Kidney epithelial cell (primary cell): ENCODE results near the gene PANX2. TPM values are rescaled to one million over a fixed set of nuclear protein-coding genes. Genes with fewer than 3 reads are reported as not detected.

Experiments
- DNase-seq: peaks from one replicate; pipeline ENCODE4 v3.0.0-alpha.2; 2010; ENCODE audit warnings: low read depth
- H3K27me3 ChIP-seq: 2 replicates; pipeline ENCODE4 v1.6.0; 2011; ENCODE audit warnings: low read length; ENCODE audit not compliant: control insufficient read depth, insufficient read depth
- H3K36me3 ChIP-seq: 2 replicates; pipeline ENCODE4 v1.5.1; 2011; ENCODE audit warnings: low read length; ENCODE audit not compliant: control insufficient read depth, insufficient read depth
- H3K4me3 ChIP-seq: 2 replicates; pipeline ENCODE4 v1.5.1; 2011; ENCODE audit warnings: low read depth, mild to moderate bottlenecking, control low read depth, low read length
- CTCF ChIP-seq: IDR thresholded peaks from 2 replicates; pipeline ENCODE4 v1.5.1; 2011; ENCODE audit warnings: mild to moderate bottlenecking, moderate library complexity, low read length, control low read depth, inconsistent platforms; ENCODE audit not compliant: insufficient read depth, poor library complexity, severe bottlenecking
- total RNA-seq: library from RNA; depleted of rRNA; stranded (reverse); fragments of >200 nt; gene quantifications from 2 replicates; pipeline ENCODE4 v1.2.3, GENCODE V29; 2015

PANX2 gene
- total RNA-seq, 1 donor from 2014 or later: 0.33 TPM

- peaks cover 5% of the 10 kb centered on the region for H3K36me3 ChIP-seq
- no peaks in the 10 kb centered on the region for H3K27me3 ChIP-seq
- H3K4me3 ChIP-seq: no peak overlapping the region
- no peak for DNase-seq
- no peak for TF ChIP-seq CTCF
These were observed 48.6 kb downstream of the PANX2 start for GRCh38 chr22:50218996-50219727.

- H3K27me3 ChIP-seq: no peaks in the 10 kb centered on the region
- no peak for DNase-seq
- H3K4me3 ChIP-seq: no peak overlapping the region
- TF ChIP-seq CTCF: no peak
- peaks cover 2% of the 10 kb centered on the region for H3K36me3 ChIP-seq
These were observed 49.5 kb downstream of the PANX2 start for GRCh38 chr22:50219800-50220602.

DNA sequence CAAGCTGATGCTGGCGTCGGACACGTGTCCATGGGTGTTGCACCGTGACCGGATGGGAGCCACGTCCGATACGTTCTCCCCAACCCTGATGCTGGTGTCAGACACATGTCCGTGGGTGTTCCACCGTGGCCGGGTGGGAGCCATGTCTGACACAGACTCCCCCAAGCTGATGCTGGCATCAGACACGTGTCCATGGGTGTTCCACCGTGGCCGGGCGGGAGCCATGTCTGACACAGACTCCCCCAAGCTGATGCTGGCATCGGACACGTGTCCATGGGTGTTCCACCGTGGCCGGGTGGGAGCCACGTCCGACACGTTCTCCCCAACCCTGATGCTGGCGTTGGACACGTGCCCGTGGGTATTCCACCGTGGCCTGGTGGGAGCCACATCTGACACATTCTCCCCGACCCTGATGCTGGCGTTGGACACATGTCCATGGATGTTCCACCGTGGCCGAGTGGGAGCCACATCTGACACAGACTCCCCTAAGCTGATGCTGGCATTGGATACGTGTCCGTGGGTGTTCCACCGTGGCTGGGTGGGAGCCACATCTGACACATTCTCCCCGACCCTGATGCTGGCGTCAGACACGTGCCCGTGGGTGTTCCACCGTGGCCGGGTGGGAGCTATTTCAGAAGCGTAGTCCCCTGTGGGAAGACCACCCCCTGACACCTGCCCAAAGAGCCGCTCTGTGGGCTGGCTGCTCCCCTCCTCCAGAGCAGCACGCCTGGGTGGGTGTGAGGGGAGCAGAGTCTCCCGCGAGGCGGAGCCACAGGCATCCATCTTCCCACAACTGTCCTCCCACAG is 50.3 kb downstream of the PANX2 start:
- Histone ChIP-seq H3K36me3 (peaks cover 2% of the 10 kb centered on the region), H3K4me3 (no peak overlapping the region), H3K27me3 (no peaks in the 10 kb centered on the region)
- TF ChIP-seq CTCF: no peak
- DNase-seq: no peak

DNA sequence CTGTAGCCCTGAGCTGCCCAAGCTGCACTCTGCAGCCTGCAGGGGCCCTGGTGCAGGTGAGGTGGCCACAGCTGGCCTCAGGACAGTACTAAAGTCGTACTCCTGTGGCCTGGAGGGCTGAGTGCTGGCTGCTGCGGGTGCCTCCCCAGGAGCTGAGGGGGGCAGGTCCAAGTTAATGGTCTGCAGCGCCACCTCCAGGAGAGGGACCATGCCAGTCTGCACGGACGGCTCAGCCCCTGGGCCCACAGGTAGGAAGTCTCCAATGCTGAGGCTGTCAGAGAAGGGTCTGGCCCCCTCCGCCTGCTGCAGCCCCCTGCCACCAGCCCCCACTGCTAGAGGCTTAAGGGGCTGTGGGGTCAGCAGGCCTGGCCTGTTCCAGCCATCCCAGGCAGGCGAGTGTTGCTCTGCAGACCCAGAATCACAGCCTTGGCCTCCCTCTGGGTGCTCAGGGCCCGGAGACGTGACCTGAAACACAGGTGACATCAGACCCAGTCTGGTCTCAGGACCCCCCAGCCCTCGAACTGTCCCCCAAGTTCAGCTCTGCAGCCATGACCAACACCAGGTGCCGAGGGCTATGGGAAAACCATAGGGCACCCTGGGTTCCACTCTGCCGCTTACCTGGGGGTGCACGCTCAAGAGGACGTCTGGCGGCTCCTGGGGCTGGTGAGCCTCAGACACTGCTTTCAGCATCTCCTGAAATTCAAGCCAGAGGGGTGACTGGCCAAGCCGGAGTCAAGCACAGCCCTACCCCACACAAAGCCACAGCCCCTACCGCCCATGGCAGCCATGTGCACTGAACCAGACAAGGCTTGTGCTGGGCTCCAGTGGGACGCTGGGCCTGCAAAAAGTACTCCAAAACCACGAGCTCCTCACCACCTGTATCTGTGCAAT is 51.1 kb downstream of the PANX2 start:
- Histone ChIP-seq H3K4me3 (no peak overlapping the region), H3K27me3 (no peaks in the 10 kb centered on the region), H3K36me3 (peaks cover 2% of the 10 kb centered on the region)
- TF ChIP-seq CTCF: no peak
- no peak for DNase-seq

- TF ChIP-seq CTCF: no peak
- no peak for DNase-seq
- Histone ChIP-seq H3K36me3 (peaks cover 1% of the 10 kb centered on the region), H3K4me3 (no peak overlapping the region), H3K27me3 (no peaks in the 10 kb centered on the region)
These were observed 52.0 kb downstream of the PANX2 start for GRCh38 chr22:50222508-50222907.
